Measurements from ENCODE around the gene GABBR1.
"Not testable (repeated sequence)": the region's sequence is repeated elsewhere in the genome, so short reads cannot be mapped to it uniquely, and the experiment has no call there.

Gene GABBR1

DNA sequence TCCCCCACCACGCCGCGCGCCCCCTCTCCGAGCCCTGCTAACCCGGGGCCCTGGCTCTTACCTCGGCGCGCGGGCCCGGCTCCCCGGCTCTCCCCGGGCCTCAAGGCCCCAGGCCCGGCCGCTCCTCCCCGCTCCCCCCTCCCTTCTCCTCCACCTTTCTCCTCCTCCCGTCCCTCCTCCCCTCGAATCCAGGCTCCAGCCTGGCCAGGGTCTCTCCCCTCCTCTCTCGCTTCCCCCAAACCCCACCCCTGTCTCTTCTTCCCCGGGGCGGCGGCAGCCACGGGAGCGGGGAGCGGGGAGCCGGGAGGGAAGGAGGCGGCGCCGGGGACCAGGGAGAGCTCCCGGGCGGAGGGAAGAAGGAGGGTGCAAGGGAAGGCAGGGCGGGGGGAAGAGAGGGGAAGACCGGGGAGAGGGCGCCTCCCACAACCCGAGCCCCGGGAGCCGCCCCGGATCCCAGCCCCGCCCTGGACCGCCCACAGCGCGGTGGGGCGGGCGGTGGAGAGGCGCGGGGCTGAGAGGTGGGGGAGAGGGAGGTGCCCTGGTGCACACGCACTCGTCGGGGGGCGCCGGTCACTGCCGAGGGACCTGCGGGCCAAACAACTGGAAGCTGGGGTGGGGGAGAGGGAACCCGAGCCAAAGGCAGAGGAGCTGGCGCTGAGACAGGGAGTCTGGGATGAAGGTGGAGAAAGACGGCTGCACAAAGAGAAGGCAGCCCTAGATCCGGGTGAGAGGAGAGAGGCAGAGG is at the start of gene GABBR1:
Gene GABBR1, minus strand, starts transcription at position 395 of the 745 bp plus-strand sequence. CDS start 798 bp downstream, outside the sequence.
- peak; percentile 95 for DNase-seq

DNA sequence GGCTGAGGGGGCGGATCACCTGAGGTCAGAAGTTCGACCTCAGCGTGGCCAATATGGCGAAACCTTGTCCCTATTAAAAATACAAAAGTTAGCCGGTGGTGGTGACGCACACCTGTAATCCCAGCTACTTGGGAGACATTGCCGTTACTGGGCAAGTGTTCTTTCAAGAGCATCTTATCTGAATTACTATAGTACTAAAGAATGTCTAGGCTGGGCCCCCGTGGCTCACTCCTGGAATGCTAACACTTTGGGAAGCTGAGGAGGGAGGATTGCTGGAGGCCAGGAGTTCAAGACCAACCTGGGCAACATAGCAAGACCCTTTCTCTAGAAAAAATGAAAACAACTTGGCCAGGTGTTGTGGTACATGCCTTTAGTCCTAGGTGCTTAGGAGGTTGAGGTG is 48.8 kb upstream of the GABBR1 start:
- DNase-seq = no peak

DNA sequence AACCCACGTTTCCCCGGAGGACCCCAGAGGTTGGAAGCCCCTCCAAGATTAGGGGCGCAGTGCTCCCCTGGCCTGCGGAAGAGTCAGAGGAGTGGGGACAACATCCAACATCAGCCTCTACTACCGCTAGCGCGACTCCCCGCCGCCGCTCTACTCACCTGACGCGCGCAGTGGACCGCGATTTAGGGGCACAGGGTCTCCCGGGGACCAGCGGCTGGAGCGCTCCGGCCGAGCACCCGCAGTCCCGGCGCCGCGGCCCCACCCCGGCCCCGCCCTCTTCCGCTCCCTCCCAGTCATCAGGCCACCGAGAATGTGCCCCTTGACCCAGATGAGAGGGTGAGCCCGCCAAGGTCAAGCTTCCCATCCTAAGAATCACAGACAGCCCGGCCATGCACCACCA is 47.9 kb upstream of the GABBR1 start, which contains the start of gene ZFP57:
Gene ZFP57, minus strand, starts transcription at position 249 of the 400 bp plus-strand sequence. CDS start 4,149 bp downstream, outside the sequence.
- DNase-seq = no peak

DNA sequence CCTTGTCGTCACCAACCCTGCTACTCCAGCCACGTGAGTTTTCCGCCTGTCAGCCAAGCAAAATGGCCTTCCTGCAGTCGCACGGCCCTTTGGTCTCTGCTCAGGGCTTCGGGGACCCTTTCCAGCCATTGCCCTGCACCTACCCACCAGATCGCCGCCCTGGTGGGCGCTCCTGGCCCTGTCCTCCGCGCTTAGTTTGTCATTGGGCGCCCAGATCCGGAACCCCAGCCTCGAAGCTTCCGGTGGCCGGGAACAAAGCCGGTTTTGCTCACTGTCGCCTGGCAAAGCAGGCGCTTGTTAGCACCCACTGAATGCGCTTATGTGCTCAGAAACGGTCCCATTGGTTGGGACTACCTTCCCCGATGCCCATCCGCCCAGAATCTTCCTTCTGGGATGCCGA is 47.4 kb upstream of the GABBR1 start:
- no peak for DNase-seq

DNA sequence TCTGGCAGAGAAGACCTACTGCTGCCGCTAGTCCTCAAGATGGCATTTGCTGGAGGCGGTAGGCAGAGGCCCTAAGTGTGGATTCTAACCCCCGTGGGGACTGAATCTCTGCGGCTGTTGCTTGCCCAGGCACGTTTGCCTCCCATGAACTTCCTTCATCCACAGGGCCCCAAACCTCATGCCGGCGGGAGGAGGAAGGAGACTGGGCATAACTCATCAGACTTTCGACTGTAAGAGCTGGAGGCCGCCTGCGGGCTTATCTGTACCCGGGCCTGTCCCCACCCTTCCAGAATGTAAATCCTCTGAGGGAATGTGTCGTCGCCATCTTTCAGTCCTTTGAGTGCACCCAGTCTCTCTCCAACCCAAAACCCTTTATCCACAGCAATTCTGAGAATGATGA is 47.0 kb upstream of the GABBR1 start:
- peak; percentile 19 for DNase-seq

DNA sequence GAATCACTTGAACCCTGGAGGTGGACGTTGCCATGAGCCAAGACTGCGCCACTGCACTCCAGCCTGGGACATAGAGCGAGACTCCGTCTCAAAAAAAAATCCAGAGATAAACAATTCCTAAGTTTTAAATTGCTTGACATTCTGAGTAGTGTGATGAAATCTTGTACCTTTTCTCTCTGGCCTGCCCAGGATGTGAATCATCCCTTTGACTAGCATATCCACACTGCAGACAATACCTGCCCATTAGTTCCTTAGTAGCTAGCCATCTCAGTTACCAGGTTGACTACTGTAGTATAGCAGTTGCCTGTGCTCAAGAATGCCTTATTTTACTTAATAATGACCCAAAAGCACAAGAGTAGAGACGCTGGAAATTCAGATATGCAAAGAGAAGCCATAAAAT is 45.1 kb upstream of the GABBR1 start:
- DNase-seq = peak; percentile 71

DNA sequence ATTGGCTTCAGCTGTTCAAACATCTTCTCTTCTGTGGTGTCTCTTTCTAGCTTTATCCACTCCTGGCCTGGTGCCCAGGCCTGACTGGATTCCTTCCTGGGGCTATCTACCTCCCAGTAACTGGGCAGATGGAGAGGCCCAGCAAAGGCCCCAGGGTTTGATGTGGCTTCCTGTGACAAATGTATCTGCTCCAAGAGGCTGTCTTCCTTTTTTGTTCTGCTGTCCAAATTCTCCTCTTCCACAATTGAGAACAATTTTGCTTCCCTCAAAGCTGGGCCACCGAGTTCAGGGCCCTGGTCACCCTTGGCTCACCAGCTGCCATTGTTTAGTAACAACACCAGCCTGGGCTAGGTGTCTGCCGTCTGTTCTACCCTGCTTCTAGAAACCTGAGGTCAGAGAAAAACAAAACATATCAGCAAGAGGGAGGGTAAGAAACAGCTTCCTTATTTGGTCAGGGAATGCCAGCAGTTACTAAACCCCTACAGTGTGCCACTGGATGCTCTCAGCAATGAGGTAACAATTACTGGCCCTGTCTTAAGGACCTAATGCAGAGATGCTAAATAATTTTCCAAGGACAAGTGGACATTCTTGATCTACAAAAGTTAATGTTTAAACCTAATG is 44.1 kb upstream of the GABBR1 start:
- DNase-seq = peak; percentile 93

DNA sequence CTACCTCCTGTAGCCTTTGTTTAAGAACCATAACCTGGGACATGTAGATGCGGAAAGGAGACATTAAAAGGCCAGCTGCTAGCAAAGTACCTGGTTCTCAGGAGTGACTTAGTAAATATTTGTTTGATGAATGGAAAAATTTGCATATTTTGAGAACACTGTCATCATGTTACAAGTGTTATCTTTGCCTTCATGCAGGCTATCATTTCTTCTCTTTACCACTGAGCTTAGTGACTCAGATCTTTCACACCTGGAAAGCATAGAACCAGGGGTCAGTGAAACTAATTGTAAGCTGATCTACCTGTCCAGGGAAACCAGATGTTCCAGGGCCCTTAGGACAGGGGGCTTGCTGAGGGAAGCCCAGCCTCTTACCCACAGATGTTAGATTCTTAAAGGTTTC is 42.6 kb upstream of the GABBR1 start:
- DNase-seq = peak; percentile 93

DNA sequence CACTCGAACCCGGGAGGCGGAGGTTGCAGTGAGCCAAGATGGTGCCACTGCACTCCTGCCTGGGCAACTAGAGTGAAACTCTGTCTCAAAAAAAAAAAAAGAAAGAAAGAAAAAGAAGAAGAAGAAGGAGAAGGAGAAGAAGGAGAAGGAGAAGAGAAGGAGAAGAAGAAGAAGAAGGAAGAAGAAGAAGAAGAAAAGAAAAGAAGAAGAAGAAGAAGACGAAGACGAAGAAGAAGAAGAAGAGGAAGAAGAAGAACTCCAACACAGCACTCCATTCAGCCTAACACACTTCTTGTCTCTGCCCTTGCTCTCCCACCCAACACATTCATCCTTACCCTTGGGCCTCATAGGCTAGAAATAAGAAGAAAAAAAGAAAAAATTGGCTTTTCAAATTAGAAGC is 41.0 kb upstream of the GABBR1 start:
- no peak for DNase-seq

DNA sequence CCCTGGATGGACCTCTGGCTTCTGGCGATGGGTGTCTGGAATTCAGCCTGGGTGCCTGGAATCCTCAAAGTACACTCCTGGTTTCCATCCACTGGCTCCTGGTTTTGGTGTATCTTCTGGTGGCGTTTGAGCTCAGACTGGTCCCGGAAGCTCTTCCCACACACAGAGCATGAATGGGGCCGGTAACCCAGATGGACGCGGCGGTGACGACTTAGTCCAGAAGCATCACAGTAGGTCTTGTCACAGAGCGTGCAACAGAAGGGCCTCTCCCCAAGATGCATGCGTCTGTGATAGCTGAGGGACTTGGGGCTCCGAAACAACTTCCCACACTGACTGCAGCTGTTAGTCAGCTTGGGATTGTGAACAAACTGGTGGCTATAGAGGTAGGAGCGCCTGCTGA is 40.2 kb upstream of the GABBR1 start:
- no peak for DNase-seq

DNA sequence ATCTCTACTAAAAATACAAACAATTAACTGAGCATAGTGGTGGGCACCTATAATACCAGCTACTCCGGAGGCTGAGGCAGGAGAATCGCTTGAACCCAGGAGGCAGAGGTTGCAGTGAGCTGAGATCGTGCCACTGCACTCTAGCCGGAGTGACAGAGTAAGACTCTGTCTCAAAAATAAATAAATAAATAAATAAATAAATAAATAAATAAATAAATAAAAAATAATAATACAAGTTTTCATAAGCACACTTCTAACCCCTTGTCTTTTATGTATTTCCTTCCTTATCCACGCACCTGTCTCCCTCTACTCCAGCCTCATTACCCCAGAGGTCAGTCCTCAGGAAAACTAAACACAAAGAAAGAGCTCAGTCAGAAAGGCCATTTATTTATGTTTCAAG is 39.1 kb upstream of the GABBR1 start:
- not testable (repeated sequence) for DNase-seq

DNA sequence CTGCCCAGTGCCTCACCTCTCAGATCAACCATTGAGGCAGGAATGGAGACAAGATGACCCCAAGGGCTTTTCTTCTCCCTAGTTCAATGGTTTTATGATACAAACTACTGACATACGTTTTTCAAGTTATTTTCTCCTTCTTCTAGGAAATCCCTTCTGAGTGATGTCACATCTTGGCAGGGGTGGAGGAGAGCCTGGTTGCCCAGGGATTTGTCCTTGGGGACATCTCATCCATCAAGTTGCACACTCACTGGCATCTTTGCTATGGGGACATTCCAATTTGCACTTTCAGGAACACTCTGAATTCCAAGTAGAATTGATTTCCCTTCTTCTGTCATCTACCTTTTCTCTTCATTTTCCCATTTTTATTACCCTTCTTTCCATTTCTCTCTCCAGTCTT is 38.0 kb upstream of the GABBR1 start:
- DNase-seq = no peak

DNA sequence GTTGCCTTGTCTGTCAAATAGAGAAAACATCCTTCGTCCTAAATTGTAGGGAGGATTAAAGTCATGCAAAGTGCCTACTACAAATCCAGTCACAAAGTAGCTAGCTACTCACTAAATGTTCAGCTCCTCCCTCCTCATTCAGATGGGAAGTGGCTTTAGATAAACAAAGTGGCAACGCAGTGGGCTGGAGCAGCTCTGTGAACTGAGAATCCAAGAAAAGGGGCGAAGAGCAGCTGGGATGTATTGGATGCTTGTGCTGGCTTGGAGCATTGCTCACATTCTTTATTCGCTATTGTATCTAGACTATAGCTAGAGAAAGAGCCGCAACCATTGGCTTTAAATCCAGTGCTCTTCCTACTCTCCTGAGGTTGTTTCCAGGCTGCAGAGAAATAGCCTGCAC is 34.2 kb upstream of the GABBR1 start:
- DNase-seq = no peak

DNA sequence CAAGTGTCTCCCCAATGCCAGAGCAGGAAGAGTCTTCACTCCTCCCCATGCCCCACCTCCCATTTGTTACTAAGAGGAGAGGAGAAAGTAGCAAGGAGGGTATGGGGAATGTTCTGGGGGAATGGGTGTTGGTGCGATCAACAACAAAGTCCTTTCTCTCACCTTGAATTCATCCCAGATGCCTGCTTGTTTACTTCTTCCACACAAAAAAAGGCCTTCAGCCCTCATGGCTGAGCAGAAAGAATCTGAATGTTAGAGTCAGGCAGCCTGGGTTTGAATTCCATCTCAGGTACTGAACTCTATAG is 33.8 kb upstream of the GABBR1 start:
- DNase-seq = no peak

DNA sequence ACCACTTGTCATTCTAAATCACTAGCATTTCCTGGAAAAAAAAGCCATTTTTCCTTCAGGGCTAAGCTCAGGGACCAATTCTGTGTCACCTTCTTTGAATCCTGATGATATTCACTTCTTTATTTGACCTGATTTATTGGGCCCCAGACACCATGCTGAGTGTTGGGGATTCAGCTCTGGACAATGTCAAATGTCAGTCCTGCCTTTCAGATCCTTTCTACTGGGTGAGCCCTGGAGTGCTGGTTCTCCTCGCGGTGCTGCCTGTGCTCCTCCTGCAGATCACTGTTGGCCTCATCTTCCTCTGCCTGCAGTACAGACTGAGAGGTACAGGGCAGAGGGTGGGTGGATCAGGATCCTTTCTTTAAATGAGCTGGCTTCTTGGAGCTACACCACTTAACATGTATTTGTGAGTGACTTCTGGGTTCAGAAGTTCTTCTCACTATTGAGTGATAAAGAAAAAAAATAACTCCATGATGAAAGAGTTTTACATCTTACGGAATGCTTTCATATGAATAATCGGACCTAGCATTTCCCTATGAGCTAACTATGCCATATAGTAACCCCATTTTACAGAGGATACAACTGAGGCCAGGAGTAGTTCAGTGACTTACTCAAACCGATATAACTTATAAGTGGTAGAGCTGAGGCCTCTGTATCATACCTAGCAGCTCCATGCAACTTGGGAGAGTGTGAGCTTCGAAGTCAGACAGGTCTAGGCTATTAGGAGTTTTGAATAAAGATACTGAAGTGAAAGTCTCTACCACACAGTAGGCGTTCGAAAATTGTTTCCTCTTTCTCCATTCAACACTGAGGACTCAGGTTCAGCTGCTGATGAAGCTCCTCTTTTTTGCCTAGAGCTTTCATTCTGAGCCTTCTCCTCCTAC is 33.2 kb upstream of the GABBR1 start:
- DNase-seq = no peak

DNA sequence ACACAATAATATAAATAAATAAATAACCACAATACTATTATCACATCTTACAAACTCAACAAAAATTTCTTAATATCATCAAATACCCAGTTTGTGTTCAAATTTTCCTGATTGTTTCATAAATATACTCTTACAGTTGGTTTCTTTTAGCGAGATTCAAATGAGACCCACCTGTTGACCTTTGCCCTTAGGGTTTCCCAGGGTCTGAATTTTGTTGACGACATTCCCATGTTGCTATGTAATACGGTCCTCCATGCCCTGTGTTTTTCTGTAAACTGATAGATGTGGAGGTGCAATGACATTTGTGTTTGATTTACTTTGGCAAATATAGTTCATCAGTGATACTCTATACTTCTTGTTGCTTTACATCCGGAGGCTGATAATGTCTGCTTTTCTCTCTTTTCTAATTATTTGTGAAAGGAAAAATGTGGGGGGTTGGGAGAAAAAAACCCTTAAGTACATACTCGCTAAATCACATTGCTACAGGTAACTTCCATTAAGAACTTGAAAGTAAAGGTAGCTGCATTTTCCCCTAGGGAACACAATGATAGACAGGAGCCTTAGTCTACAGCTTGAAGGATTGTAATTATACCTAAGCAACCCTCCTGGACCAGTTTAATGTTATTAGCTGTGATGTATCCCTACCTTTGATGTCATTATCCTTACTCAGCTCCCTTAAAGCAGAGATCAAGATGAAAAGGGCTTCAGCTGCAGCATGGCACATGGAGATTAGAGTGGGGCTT is 30.5 kb upstream of the GABBR1 start:
- DNase-seq = peak; percentile 62

DNA sequence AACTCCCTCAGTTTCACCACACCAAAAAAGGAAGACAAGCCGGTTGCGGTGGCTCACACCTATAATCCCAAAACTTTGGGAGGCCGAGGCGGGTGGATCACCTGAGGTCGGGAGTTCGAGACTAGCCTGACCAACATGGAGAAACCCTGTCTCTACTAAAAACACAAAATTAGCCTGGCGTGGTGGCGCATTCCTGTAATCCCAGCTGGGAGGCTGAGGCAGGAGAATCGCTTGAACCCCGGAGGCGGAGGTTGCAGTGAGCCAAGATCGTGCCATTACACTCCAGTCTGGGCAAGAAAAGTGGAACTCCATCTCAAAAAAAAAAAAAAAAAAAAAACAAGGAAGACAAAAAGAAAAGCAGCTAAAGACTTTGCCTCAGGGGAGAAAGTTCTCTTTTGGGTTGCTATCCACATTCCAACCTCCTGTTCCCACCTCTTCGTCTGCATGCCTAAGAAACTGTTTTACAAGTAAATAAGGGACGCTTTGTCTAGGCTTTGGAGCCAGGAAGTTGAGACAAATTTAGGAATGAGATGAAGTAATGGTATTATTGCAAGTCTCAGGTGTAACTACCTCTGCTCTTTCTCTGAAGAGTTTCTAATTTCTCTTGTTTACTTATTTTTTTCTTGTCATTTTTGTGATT is 28.6 kb upstream of the GABBR1 start:
- DNase-seq = not testable (repeated sequence)

DNA sequence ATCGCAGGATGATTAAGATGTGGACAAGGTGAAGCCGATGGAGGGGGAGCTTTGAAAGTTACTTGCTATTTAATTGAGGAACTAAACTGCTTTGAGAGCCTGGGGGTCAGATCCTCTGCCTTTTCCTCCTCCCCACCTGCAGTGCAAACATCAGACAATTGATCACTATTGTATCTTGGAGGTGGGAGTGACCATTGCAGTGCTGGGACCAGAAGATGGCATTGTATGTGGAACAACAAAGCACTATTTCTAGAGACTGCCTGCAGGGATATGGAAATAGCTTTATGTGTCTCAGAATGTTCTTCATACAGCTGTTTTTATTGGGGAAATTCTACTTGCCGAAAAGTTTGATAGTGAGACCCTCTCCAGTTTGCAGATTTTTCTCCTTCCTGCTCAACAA is 28.1 kb upstream of the GABBR1 start:
- no peak for DNase-seq

DNA sequence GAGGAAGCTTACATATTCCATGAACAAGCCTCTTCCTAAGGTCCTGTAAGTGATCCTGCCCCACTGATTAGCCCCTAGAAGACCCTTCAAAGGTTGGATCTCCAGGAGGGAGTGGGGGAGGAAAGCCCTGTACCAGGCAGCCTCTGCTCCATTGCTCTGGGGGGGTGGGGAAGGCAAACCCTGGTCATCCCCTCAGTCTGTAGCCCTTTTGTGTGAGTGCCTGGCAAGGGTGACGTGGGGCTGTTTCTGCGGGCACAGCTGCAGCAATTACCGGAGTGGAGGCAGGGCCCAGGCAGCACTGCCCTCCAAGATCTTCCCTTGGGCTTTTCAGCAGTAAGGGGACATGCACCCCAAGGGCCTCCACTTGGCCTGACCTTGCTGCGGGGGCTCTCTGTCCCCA is 23.8 kb upstream of the GABBR1 start, which contains the start of gene MOG:
Gene MOG, plus strand, starts transcription at position 295 of the 400 bp plus-strand sequence. CDS start 118 bp downstream, outside the sequence.
- no peak for DNase-seq

DNA sequence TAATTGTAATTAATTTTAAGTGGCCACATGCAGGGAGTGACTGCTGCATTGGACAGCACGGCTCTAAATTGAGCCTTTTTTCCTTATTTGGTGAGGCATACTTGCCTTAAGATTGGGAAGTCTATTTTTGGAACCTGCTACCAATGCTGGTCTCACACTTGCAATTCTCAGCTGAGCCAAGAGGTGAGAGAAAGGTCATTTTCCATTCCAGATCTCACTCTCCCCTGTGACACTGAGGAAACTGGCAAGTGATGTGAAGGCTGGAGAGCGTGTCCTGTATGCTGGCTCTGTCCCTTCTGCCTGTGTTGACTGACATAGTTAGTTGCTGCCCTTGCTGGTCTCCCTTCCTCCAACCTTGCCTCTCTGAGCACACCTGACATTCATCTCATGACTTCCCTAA is 23.2 kb upstream of the GABBR1 start:
- no peak for DNase-seq

DNA sequence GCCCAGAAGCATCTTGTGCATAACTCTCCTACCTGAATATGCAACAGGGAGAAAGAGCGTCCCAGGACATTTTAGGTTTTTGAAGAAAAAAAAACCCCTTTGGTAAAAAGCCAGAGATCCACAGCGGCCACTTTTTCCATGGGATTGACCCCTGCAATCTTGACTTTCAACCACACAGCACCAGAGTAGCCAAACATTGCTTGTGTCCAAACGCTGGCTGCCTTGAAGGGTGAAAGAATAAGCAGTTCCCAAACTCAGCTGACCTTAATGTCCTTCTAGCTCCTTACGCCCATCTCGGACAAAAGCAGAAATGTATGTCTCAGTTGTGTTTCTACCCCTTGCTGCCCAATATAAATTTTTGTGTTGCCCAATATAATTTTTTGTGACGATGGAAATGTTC is 22.7 kb upstream of the GABBR1 start:
- DNase-seq = no peak

DNA sequence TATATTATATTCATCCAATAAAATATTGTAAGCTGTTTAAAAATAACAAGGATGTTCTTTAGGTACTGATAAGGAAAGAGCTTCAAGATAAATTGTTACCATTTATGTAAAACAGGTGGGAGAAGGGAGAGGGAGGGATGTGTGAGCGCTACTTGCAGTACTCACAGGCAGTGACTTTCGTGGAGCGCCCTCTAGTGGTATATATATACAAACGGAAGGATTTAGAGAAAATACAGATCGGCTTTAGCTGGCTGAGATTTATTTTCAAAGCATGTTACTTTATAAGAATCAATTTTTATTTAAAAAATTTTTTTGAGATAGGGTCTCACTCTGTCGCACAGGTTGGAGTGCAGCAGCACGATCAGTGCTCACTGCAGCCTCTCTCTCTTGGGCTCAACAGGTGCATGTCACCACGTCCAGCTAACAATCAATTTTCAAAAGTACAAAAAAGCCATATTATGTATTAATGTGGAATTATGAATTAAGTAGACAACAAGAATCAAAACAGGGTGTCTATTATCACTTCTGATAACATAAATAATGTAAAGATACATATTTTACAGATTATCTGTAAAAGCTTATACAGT is 20.6 kb upstream of the GABBR1 start:
- peak; percentile 90 for DNase-seq

Data from DMS53 (cell line).